Right renal cortex interstitium (tissue), 3 donors: ENCODE results near the gene ATP4A. TPM values are rescaled to one million over a fixed set of nuclear protein-coding genes. Genes with fewer than 3 reads are reported as not detected.

Experiments
- DNase-seq, 3 donors: peaks; one replicate each; pipeline ENCODE4 v3.0.0-alpha.2; 2013; ENCODE audit warnings: low read depth in 3 of 3, low spot score in 2 of 3
- polyA plus RNA-seq, 3 donors: library from polyadenylated mRNA; unstranded; fragments of 120-200 nt; gene quantifications; one replicate each; pipeline ENCODE4 v1.2.1, GENCODE V29; 2013; ENCODE audit not compliant: insufficient read length in 3 of 3

Gene ATP4A
- polyA plus RNA-seq, 3 donors, result 0.06 TPM; not detected in 2

- DNase-seq, result no peak
These were observed 3.3 kb upstream of the ATP4A start for GRCh38 chr19:35566738-35567137.

- DNase-seq, result no peak
These were observed 1.8 kb upstream of the ATP4A start for GRCh38 chr19:35565016-35565856.

GRCh38 chr19:35562776-35563175, 682 bp downstream of the ATP4A start:
- DNase-seq, result no peak

GRCh38 chr19:35562336-35562735, 1.1 kb downstream of the ATP4A start:
- DNase-seq, result no peak

- no peak for DNase-seq
These were observed 2.0 kb downstream of the ATP4A start for GRCh38 chr19:35561436-35561835.

- DNase-seq, result no peak
These were observed 2.8 kb downstream of the ATP4A start for GRCh38 chr19:35560677-35561076.

GRCh38 chr19:35560271-35560670, 3.2 kb downstream of the ATP4A start:
- no peak for DNase-seq

- DNase-seq, result no peak
These were observed 3.7 kb downstream of the ATP4A start for GRCh38 chr19:35559781-35560180.

- no peak for DNase-seq
These were observed 4.2 kb downstream of the ATP4A start for GRCh38 chr19:35559281-35559659.

GRCh38 chr19:35558400-35559280, 4.8 kb downstream of the ATP4A start:
- DNase-seq, result no peak

- DNase-seq, result no peak
These were observed 5.7 kb downstream of the ATP4A start for GRCh38 chr19:35557539-35558399.

GRCh38 chr19:35556846-35557538, 6.5 kb downstream of the ATP4A start:
- DNase-seq, result no peak

- no peak for DNase-seq
These were observed 7.3 kb downstream of the ATP4A start for GRCh38 chr19:35556025-35556590.

GRCh38 chr19:35555301-35556005, 8.0 kb downstream of the ATP4A start:
- no peak for DNase-seq

- DNase-seq, result no peak
These were observed 9.4 kb downstream of the ATP4A start for GRCh38 chr19:35554076-35554475.

GRCh38 chr19:35553385-35554000, 10.0 kb downstream of the ATP4A start:
- no peak for DNase-seq

GRCh38 chr19:35552534-35553384, 10.7 kb downstream of the ATP4A start:
- DNase-seq, result no peak
